ENCODE data around the gene CLPSL2. TPM values are rescaled to one million over a fixed set of nuclear protein-coding genes. Genes with fewer than 3 reads are reported as not detected.

CLPSL2 gene
- total and polyA plus RNA-seq, 10 of the 15 experiments (the other 5 are each of a cell fraction or from before 2014, with no cell fraction given): 0.32 to 1.3 TPM; not detected in 8

GRCh38 chr6:35752330-35752729 lies 24.1 kb upstream of the CLPSL2 start:
- TF ChIP-seq RAD51 (IDR thresholded peaks at IDR 0.05): peak; percentile 49; the same call in 1 of the 2 replicates
- TF ChIP-seq EP300 (IDR thresholded peaks at IDR 0.05; ENCODE audit: borderline replicate concordance in 1 of 2, control insufficient read depth in 1 of 2, low read depth in 2 of 2, low read length in 2 of 2): no peak
- ChIA-PET RAD21 (ENCODE audit: unreplicated experiment) (no interaction called here), SMC1A (ENCODE audit: uncharacterized antibody, unreplicated experiment) (no interaction called here), POLR2A (no interaction called here), CTCF (interaction anchor here (0.6 to 0.8 kb wide), 2 partner anchors 15 to 74 kb away, joined by 3 to 4 read pairs; partner anchors contain the start of gene ARMC12)
- FAIRE-seq: no peak
- H3K4me3 ChIP-seq: no peak overlapping the region
- no peaks in the 10 kb centered on the region for H3K36me3 ChIP-seq (ENCODE audit: control insufficient read depth in 2 of 2, insufficient read depth in 2 of 2, low read length in 1 of 2)
- no peak overlapping the region for H2AFZ ChIP-seq (ENCODE audit: control insufficient read depth, low read depth, low read length)
- in situ Hi-C loops (cut with MboI): no loop called here
- H3K27me3 ChIP-seq (replicated peaks in 1 of 2; ENCODE audit: control insufficient read depth in 2 of 2, insufficient read depth in 2 of 2, low read length in 1 of 2): no peaks in the 10 kb centered on the region
- H3K79me2 ChIP-seq (ENCODE audit: control insufficient read depth, insufficient read depth, low read length): no peaks in the 10 kb centered on the region
- H3K4me1 ChIP-seq (ENCODE audit: control insufficient read depth, insufficient read depth, low read length): no peaks in the 10 kb centered on the region
- DNase-seq (ENCODE audit: low read depth, low spot score): no peak
- no peak for ATAC-seq
- 71% methylated on average over 4 of the region's 4 CpGs for WGBS (ENCODE audit: insufficient coverage, insufficient replicate concordance, low lambda C conversion rate, missing lambda C conversion rate)
- intact Hi-C loops (cut with micrococcal nuclease; ENCODE audit: unreplicated experiment): no loop called here
- H3K9ac ChIP-seq (ENCODE audit: control insufficient read depth, insufficient read depth, low read length): no peak overlapping the region
- H4K20me1 ChIP-seq (ENCODE audit: control insufficient read depth, insufficient read depth): no peaks in the 10 kb centered on the region
- no peak overlapping the region for H3K4me2 ChIP-seq (ENCODE audit: control insufficient read depth, insufficient read depth)
- peaks cover 2% of the 10 kb centered on the region; the same call in 2 of the 3 replicates for H3K9me3 ChIP-seq (replicated peaks; ENCODE audit: control insufficient read depth, insufficient read depth, low read length)
- H3K27ac ChIP-seq (ENCODE audit: control insufficient read depth, insufficient read depth): no peak overlapping the region
- no TSS peak for BruUV-seq (replicated peaks)

GRCh38 chr6:35754452-35755277 lies 21.7 kb upstream of the CLPSL2 start:
- ATAC-seq: no peak
- Histone ChIP-seq H3K9me3 (replicated peaks; ENCODE audit: control insufficient read depth, insufficient read depth, low read length) (peaks cover 3% of the 10 kb centered on the region; the same call in 2 of the 3 replicates), H3K27me3 (replicated peaks in 1 of 2; ENCODE audit: control insufficient read depth in 2 of 2, insufficient read depth in 2 of 2, low read length in 1 of 2) (no peaks in the 10 kb centered on the region), H3K4me3 (no peak overlapping the region), H3K79me2 (ENCODE audit: control insufficient read depth, insufficient read depth, low read length) (no peaks in the 10 kb centered on the region), H3K4me2 (ENCODE audit: control insufficient read depth, insufficient read depth) (no peak overlapping the region), H3K36me3 (ENCODE audit: control insufficient read depth in 2 of 2, insufficient read depth in 2 of 2, low read length in 1 of 2) (no peaks in the 10 kb centered on the region), H3K27ac (ENCODE audit: control insufficient read depth, insufficient read depth) (no peak overlapping the region), H3K9ac (ENCODE audit: control insufficient read depth, insufficient read depth, low read length) (no peak overlapping the region), H4K20me1 (ENCODE audit: control insufficient read depth, insufficient read depth) (no peaks in the 10 kb centered on the region), H2AFZ (ENCODE audit: control insufficient read depth, low read depth, low read length) (no peak overlapping the region), H3K4me1 (ENCODE audit: control insufficient read depth, insufficient read depth, low read length) (peaks cover 22% of the 10 kb centered on the region)
- no peak for FAIRE-seq
- SMC1A ChIA-PET (ENCODE audit: uncharacterized antibody, unreplicated experiment): interaction anchor here (0.8 to 1.0 kb wide), 2 partner anchors 182 to 219 kb away, joined by 3 read pairs; no protein-coding TSS in a partner anchor
- POLR2A ChIA-PET: no interaction called here
- no TSS peak for BruUV-seq (replicated peaks)
- intact Hi-C loops (cut with micrococcal nuclease; ENCODE audit: unreplicated experiment) (no loop called here), in situ Hi-C loops (cut with MboI) (no loop called here)
- WGBS (ENCODE audit: insufficient coverage, insufficient replicate concordance, low lambda C conversion rate, missing lambda C conversion rate): 65% methylated on average over 6 of the region's 6 CpGs
- CTCF ChIA-PET: interaction anchor here (1.3 kb wide), 1 partner anchor 18 kb away, joined by 4 read pairs; the partner anchor contains the start of gene ARMC12
- DNase-seq (ENCODE audit: low read depth, low spot score): no peak
- RAD21 ChIA-PET (ENCODE audit: unreplicated experiment): interaction anchor here (1.0 to 1.6 kb wide), 2 partner anchors 18 to 224 kb away, joined by 5 to 7 read pairs; partner anchors contain the start of gene ARMC12
- peak; percentile 80 for TF ChIP-seq PKNOX1 (IDR thresholded peaks at IDR 0.05)
- TF ChIP-seq GABPA (IDR thresholded peaks at IDR 0.05; ENCODE audit: low read depth): no peak
- no peak for TF ChIP-seq ATF7 (IDR thresholded peaks at IDR 0.05; ENCODE audit: low read depth)
- TF ChIP-seq IKZF1 (conservative IDR thresholded peaks at IDR 0.05): no peak
- TF ChIP-seq RAD21 (IDR thresholded peaks at IDR 0.05; ENCODE audit: insufficient read depth, low read depth, low read length): no peak
- TF ChIP-seq HCFC1 (IDR thresholded peaks at IDR 0.05; ENCODE audit: low read length): no peak
- TF ChIP-seq RELB (IDR thresholded peaks at IDR 0.05; ENCODE audit: low read depth): no peak
- TF ChIP-seq POLR2A (IDR thresholded peaks at IDR 0.05; ENCODE audit: low read depth, low read length): no peak
- no peak for TF ChIP-seq POLR2AphosphoS5 (IDR thresholded peaks at IDR 0.05; ENCODE audit: low read length)
